GM23248 (cell line): ENCODE results near the gene MB21D2. TPM values are rescaled to one million over a fixed set of nuclear protein-coding genes. Genes with fewer than 3 reads are reported as not detected.

ENCODE experiments used
- DNase-seq: peaks from one replicate; pipeline ENCODE4 v3.0.0-alpha.2; 2015
- H2AFZ ChIP-seq: fragments of 200-600 bp; sonication (generic); 2 replicates; pipeline ENCODE4 v1.6.1; 2016; ENCODE audit warnings: antibody characterized with exemption
- H3F3A ChIP-seq: fragments of 200-600 bp; sonication (generic); 2 replicates; pipeline ENCODE4 v1.6.1; 2016; ENCODE audit warnings: mild to moderate bottlenecking, antibody characterized with exemption, mixed run types; ENCODE audit not compliant: insufficient read depth
- H3K27ac ChIP-seq: fragments of 200-600 bp; sonication (generic); 2 replicates; pipeline ENCODE4 v1.5.1; 2016; ENCODE audit warnings: mild to moderate bottlenecking
- H3K27me3 ChIP-seq: fragments of 200-600 bp; sonication (generic); replicated peaks from 2 replicates; pipeline ENCODE4 v1.6.1; 2016; ENCODE audit warnings: mild to moderate bottlenecking; ENCODE audit not compliant: insufficient read depth
- H3K36me3 ChIP-seq: fragments of 200-600 bp; sonication (generic); 2 replicates; pipeline ENCODE4 v1.6.1; 2016; ENCODE audit warnings: low read depth, mild to moderate bottlenecking
- H3K4me1 ChIP-seq: fragments of 200-600 bp; sonication (generic); 2 replicates; pipeline ENCODE4 v1.6.1; 2016; ENCODE audit warnings: mild to moderate bottlenecking; ENCODE audit not compliant: insufficient read depth
- H3K4me2 ChIP-seq: fragments of 200-600 bp; sonication (generic); one replicate; pipeline ENCODE4 v1.6.1; 2016; ENCODE audit warnings: mild to moderate bottlenecking; ENCODE audit not compliant: unreplicated experiment
- H3K4me3 ChIP-seq: fragments of 200-600 bp; sonication (generic); 2 replicates; pipeline ENCODE4 v1.5.1; 2016; ENCODE audit warnings: mild to moderate bottlenecking
- H3K79me2 ChIP-seq: fragments of 200-600 bp; sonication (generic); 2 replicates; pipeline ENCODE4 v1.6.1; 2016; ENCODE audit warnings: mild to moderate bottlenecking; ENCODE audit not compliant: insufficient read depth
- H3K9ac ChIP-seq: fragments of 200-600 bp; sonication (generic); 2 replicates; pipeline ENCODE4 v1.6.1; 2016; ENCODE audit warnings: mild to moderate bottlenecking
- H3K9me2 ChIP-seq: fragments of 200-600 bp; sonication (generic); 2 replicates; pipeline ENCODE4 v1.6.1; 2016; ENCODE audit warnings: mixed run types, mild to moderate bottlenecking, moderate library complexity; ENCODE audit not compliant: insufficient read depth
- H3K9me3 ChIP-seq: fragments of 200-600 bp; sonication (generic); one replicate; pipeline ENCODE4 v1.6.1; 2017; ENCODE audit warnings: low read depth
- H4K20me1 ChIP-seq: fragments of 200-600 bp; sonication (generic); 2 replicates; pipeline ENCODE4 v1.6.0; 2016; ENCODE audit not compliant: insufficient read depth
- EZH2 ChIP-seq: fragments of 200-600 bp; sonication (generic); IDR thresholded peaks from 2 replicates; pipeline ENCODE4 v1.6.1; 2018; ENCODE audit warnings: antibody characterized with exemption, mild to moderate bottlenecking; ENCODE audit not compliant: insufficient read depth, poor library complexity, severe bottlenecking
- EZH2phosphoT487 ChIP-seq: fragments of 200-600 bp; sonication (generic); IDR thresholded peaks from 2 replicates; pipeline ENCODE4 v1.6.1; 2018; ENCODE audit warnings: antibody characterized with exemption, moderate library complexity, mild to moderate bottlenecking, low read depth; ENCODE audit not compliant: insufficient read depth
- WGBS, 2 experiments: methylation state at CpG; one replicate each; pipeline ENCODE4 v1.1.6; 2015 to 2017; ENCODE audit warnings: low lambda C conversion rate in 2 of 2, low coverage in 1 of 2; ENCODE audit errors: missing lambda C conversion rate in 2 of 2; 5-methylcytosine and 5-hydroxymethylcytosine counted together
- in situ Hi-C: fragments of 300-500 bp; cut with MboI; formaldehyde crosslinking; loops from 2 replicates; pipeline ENCODE4 v1.15.0; 2020
- polyA plus RNA-seq: library from polyadenylated mRNA; unstranded; fragments of >200 nt; fragmentation: Nextera tagmentation; extraction: Ambion mirVana; gene quantifications from 2 replicates; pipeline ENCODE4 v1.2.1, GENCODE V29; 2016
- total RNA-seq: library from RNA; depleted of rRNA; stranded (reverse); fragments of >200 nt; shearing (Covaris generic); gene quantifications from 2 replicates; pipeline ENCODE4 v1.2.3, GENCODE V29; 2014

MB21D2 gene
- total and polyA plus RNA-seq, 2 experiments from 2014 or later = 10.9 to 26.4 TPM

- Histone ChIP-seq H3K27me3 (no peaks in the 10 kb centered on the region), H3K4me1 (peaks cover 72% of the 10 kb centered on the region), H3K9ac (no peak overlapping the region), H3K36me3 (no peaks in the 10 kb centered on the region), H3K4me2 (peak overlapping the region; percentile 20), H3K9me3 (no peaks in the 10 kb centered on the region), H3K4me3 (no peak overlapping the region), H3F3A (peaks cover 65% of the 10 kb centered on the region), H3K9me2 (no peaks in the 10 kb centered on the region), H4K20me1 (no peaks in the 10 kb centered on the region), H3K27ac (peak overlapping the region; percentile 41), H2AFZ (no peak overlapping the region), H3K79me2 (peaks cover 28% of the 10 kb centered on the region)
- in situ Hi-C loops = no loop called here
- no peak for TF ChIP-seq EZH2
- TF ChIP-seq EZH2phosphoT487 = no peak
- 31 to 34% methylated on average over 8 of the region's 8 CpGs for WGBS, 2 experiments
- peak; percentile 65 for DNase-seq
Observed at GRCh38 chr3:192884777-192885773, 32.6 kb downstream of the MB21D2 start.

GRCh38 chr3:192883512-192883911 is 34.1 kb downstream of the MB21D2 start:
- Histone ChIP-seq H3K4me3 (no peak overlapping the region), H3K27ac (peak overlapping the region; percentile 20; the same call in 1 of the 2 replicates), H3K9me2 (no peaks in the 10 kb centered on the region), H3K4me1 (peaks cover 67% of the 10 kb centered on the region), H3K9me3 (no peaks in the 10 kb centered on the region), H3K27me3 (no peaks in the 10 kb centered on the region), H3K9ac (no peak overlapping the region), H4K20me1 (no peaks in the 10 kb centered on the region), H3K36me3 (no peaks in the 10 kb centered on the region), H3K4me2 (peak overlapping the region; percentile 12), H3K79me2 (peaks cover 22% of the 10 kb centered on the region), H3F3A (peaks cover 64% of the 10 kb centered on the region), H2AFZ (no peak overlapping the region)
- in situ Hi-C loops = no loop called here
- 100% methylated on average over 2 of the region's 2 CpGs for WGBS, 2 experiments
- no peak for DNase-seq
- TF ChIP-seq EZH2 (no peak), EZH2phosphoT487 (no peak)

GRCh38 chr3:192881159-192881786 is 36.4 kb downstream of the MB21D2 start:
- no peak overlapping the region for H3K4me3 ChIP-seq
- H3K9me3 ChIP-seq = no peaks in the 10 kb centered on the region
- no peak for TF ChIP-seq EZH2
- TF ChIP-seq EZH2phosphoT487 = no peak
- in situ Hi-C loops = no loop called here
- H3K9ac ChIP-seq = no peak overlapping the region
- no peaks in the 10 kb centered on the region for H3K27me3 ChIP-seq
- no peaks in the 10 kb centered on the region for H3K9me2 ChIP-seq
- no peaks in the 10 kb centered on the region for H3K36me3 ChIP-seq
- DNase-seq = no peak
- no peak overlapping the region for H3K27ac ChIP-seq
- H3K4me2 ChIP-seq = no peak overlapping the region
- no peaks in the 10 kb centered on the region for H4K20me1 ChIP-seq
- WGBS, 2 experiments = 77 to 80% methylated on average over 7 of the region's 7 CpGs
- peaks cover 26% of the 10 kb centered on the region for H3K79me2 ChIP-seq
- no peak overlapping the region for H2AFZ ChIP-seq
- H3K4me1 ChIP-seq = peaks cover 53% of the 10 kb centered on the region
- H3F3A ChIP-seq = peaks cover 57% of the 10 kb centered on the region

GRCh38 chr3:192880313-192880712 is 37.3 kb downstream of the MB21D2 start:
- Histone ChIP-seq H2AFZ (no peak overlapping the region), H3K9me2 (no peaks in the 10 kb centered on the region), H4K20me1 (no peaks in the 10 kb centered on the region), H3K4me1 (peaks cover 53% of the 10 kb centered on the region), H3K4me3 (no peak overlapping the region), H3K27ac (peak overlapping the region; percentile 70), H3K79me2 (peaks cover 29% of the 10 kb centered on the region), H3K9ac (peak overlapping the region; percentile 39), H3F3A (peaks cover 57% of the 10 kb centered on the region), H3K4me2 (peak overlapping the region; percentile 63), H3K9me3 (no peaks in the 10 kb centered on the region), H3K36me3 (no peaks in the 10 kb centered on the region), H3K27me3 (no peaks in the 10 kb centered on the region)
- in situ Hi-C loops = no loop called here
- 90 to 94% methylated on average over 6 of the region's 6 CpGs for WGBS, 2 experiments
- TF ChIP-seq EZH2 (no peak), EZH2phosphoT487 (no peak)
- no peak for DNase-seq
